HCT116 (cell line): ENCODE measurements around the gene ACSL3. TPM values are rescaled to one million over a fixed set of nuclear protein-coding genes. Genes with fewer than 3 reads are reported as not detected.

Experiments used
- ATAC-seq: fragments of 200-7000 bp; cut with Tn5 transposase; 2 replicates; pipeline ENCODE4 v1.9.1; 2020; ENCODE audit warnings: mild to moderate bottlenecking, moderate library complexity
- BruUV-seq: library from RNA; stranded (reverse); fragments of 400-500 nt; replicated peaks from 2 replicates; lab custom pipeline; 2021; lab: Mats Ljungman, UMichigan
- CTCF ChIA-PET: fragments of 300-600 bp; sonication (Branson Sonifier 250); formaldehyde crosslinking; loops from one replicate; lab custom pipeline; 2021; ENCODE audit warnings: antibody characterized with exemption; lab: Charles Lee
- POLR2A ChIA-PET: fragments of 300-600, 350-600 bp; sonication (Branson Sonifier 250); formaldehyde crosslinking; loops from one replicate; lab custom pipeline; 2021; ENCODE audit warnings: antibody characterized with exemption; lab: Charles Lee
- RAD21 ChIA-PET, 2 experiments: fragments of 300-600 bp; sonication (Branson Sonifier 250); formaldehyde crosslinking; loops; one replicate each; lab custom pipeline; 2023; ENCODE audit warnings: low total read pairs in 2 of 2; ENCODE audit not compliant: uncharacterized antibody in 2 of 2, unreplicated experiment in 2 of 2, low non-redundant PET in 1 of 2; lab: Charles Lee
- DNase-seq: peaks from one replicate; pipeline ENCODE4 v3.0.0-alpha.2; 2010; ENCODE audit warnings: low read depth, low spot score
- H2AFZ ChIP-seq: fragments of 200-600 bp; shearing (Covaris generic), sonication (generic); 2 replicates; pipeline ENCODE4 v1.6.1; 2017; ENCODE audit warnings: low read depth, mixed run types, mixed read lengths, antibody characterized with exemption, low read length; ENCODE audit not compliant: poor library complexity, severe bottlenecking
- H3K27ac ChIP-seq: 2 replicates; pipeline ENCODE4 v1.5.1; 2012; ENCODE audit warnings: low read depth, low read length
- H3K27me3 ChIP-seq: fragments of 200-600 bp; sonication (generic); 2 replicates; pipeline ENCODE4 v1.6.1; 2016; ENCODE audit warnings: mixed run types, low read length, mixed read lengths; ENCODE audit not compliant: insufficient read depth
- H3K36me3 ChIP-seq, 2 experiments: fragments of 200-500 bp in 1 of 2; fragments of 200-600 bp in 1 of 2; sonication (Bioruptor generic) in 1 of 2; sonication (generic) in 1 of 2; 2 replicates each; pipeline versions ENCODE4 v1.5.1 to v1.6.1; 2014 to 2016; ENCODE audit warnings: low read length in 2 of 2, inconsistent platforms in 1 of 2, mixed read lengths in 1 of 2, mixed run types in 1 of 2; ENCODE audit not compliant: insufficient read depth in 2 of 2, control insufficient read depth in 1 of 2
- H3K4me1 ChIP-seq, 2 experiments: fragments of 200-600 bp in 1 of 2; sonication (generic) in 1 of 2; 2 replicates each; pipeline versions ENCODE4 v1.5.1 to v1.6.1; 2012 to 2017; ENCODE audit warnings: low read length in 2 of 2, inconsistent platforms in 1 of 2, mild to moderate bottlenecking in 1 of 2, mixed read lengths in 1 of 2, mixed run types in 1 of 2, moderate library complexity in 1 of 2; ENCODE audit not compliant: insufficient read depth in 2 of 2, control insufficient read depth in 1 of 2
- H3K4me2 ChIP-seq: fragments of 200-600 bp; sonication (generic); 2 replicates; pipeline ENCODE4 v1.6.1; 2017; ENCODE audit warnings: mixed run types, low read length, mixed read lengths
- H3K4me3 ChIP-seq, 2 experiments: fragments of 200-600 bp in 1 of 2; sonication (generic) in 1 of 2; replicated peaks in 1 of 2; 2 replicates each; pipeline ENCODE4 v1.5.1; 2011 to 2016; ENCODE audit warnings: low read length in 2 of 2, control low read depth in 1 of 2, low read depth in 1 of 2, mild to moderate bottlenecking in 1 of 2, mixed read lengths in 1 of 2, mixed run types in 1 of 2
- H3K79me2 ChIP-seq: fragments of 200-600 bp; sonication (generic); 2 replicates; pipeline ENCODE4 v1.6.1; 2017; ENCODE audit warnings: mild to moderate bottlenecking, mixed run types, low read length, moderate library complexity, mixed read lengths; ENCODE audit not compliant: insufficient read depth
- H3K9ac ChIP-seq: fragments of 200-600 bp; sonication (generic); 2 replicates; pipeline ENCODE4 v1.6.1; 2016; ENCODE audit warnings: low read length, mixed read lengths
- H3K9me2 ChIP-seq: fragments of 200-600 bp; sonication (generic), shearing (Covaris generic); 2 replicates; pipeline ENCODE4 v1.6.1; 2017; ENCODE audit warnings: mixed run types, mild to moderate bottlenecking, moderate library complexity; ENCODE audit not compliant: insufficient read depth
- H3K9me3 ChIP-seq, 2 experiments: fragments of 200-500 bp in 1 of 2; fragments of 200-600 bp in 1 of 2; sonication (Bioruptor generic) in 1 of 2; sonication (generic) in 1 of 2; 2 replicates each; pipeline ENCODE4 v1.6.1; 2014 to 2017; ENCODE audit warnings: low read length in 2 of 2, mixed read lengths in 2 of 2, inconsistent platforms in 1 of 2, low read depth in 1 of 2, mild to moderate bottlenecking in 1 of 2, mixed run types in 1 of 2, moderate library complexity in 1 of 2; ENCODE audit not compliant: control insufficient read depth in 1 of 2, insufficient read depth in 1 of 2
- H4K20me1 ChIP-seq: fragments of 200-600 bp; sonication (generic), shearing (Covaris generic); 2 replicates; pipeline ENCODE4 v1.6.1; 2017; ENCODE audit warnings: mixed run types, mild to moderate bottlenecking, moderate library complexity; ENCODE audit not compliant: insufficient read depth
- CEBPB ChIP-seq: IDR thresholded peaks from 2 replicates; pipeline ENCODE4 v1.6.1; 2012; ENCODE audit warnings: low read depth
- ELF1 ChIP-seq: IDR thresholded peaks from 2 replicates; pipeline ENCODE4 v1.6.1; 2012; ENCODE audit warnings: low read depth, borderline replicate concordance
- EZH2 ChIP-seq: fragments of 200-600 bp; sonication (generic); IDR thresholded peaks from 2 replicates; pipeline ENCODE4 v1.6.1; 2017; ENCODE audit warnings: antibody characterized with exemption, mixed run types
- EZH2phosphoT487 ChIP-seq: fragments of 200-600 bp; IDR thresholded peaks from 2 replicates; pipeline ENCODE4 v1.6.1; 2018; ENCODE audit warnings: antibody characterized with exemption, borderline replicate concordance
- JUND ChIP-seq: IDR thresholded peaks from 2 replicates; pipeline ENCODE4 v1.6.1; 2012
- SIN3A ChIP-seq: IDR thresholded peaks from 2 replicates; pipeline ENCODE4 v1.6.1; 2012; ENCODE audit warnings: low read depth
- TCF7L2 ChIP-seq: IDR thresholded peaks from 2 replicates; pipeline ENCODE4 v1.7.0; 2011; ENCODE audit warnings: borderline replicate concordance, inconsistent platforms; ENCODE audit not compliant: insufficient read depth, insufficient read length; ENCODE audit errors: extremely low read depth
- intact Hi-C: fragments of 100-400 bp; cut with micrococcal nuclease; formaldehyde crosslinking; loops from 2 replicates; pipeline ENCODE4 v1.10.0; 2022
- total RNA-seq: library from RNA; stranded (reverse); gene quantifications from one replicate; pipeline ENCODE4 v1.2.1, GENCODE V29; 2021; ENCODE audit not compliant: unreplicated experiment
- TF ChIP-seq, protein P1 (sequence below): IDR thresholded peaks from 2 replicates; pipeline ENCODE4 v1.6.1; 2012; ENCODE audit warnings: low read depth

The ACSL3 gene
- total RNA-seq, 1 experiment from 2014 or later, result 142 TPM

DNA sequence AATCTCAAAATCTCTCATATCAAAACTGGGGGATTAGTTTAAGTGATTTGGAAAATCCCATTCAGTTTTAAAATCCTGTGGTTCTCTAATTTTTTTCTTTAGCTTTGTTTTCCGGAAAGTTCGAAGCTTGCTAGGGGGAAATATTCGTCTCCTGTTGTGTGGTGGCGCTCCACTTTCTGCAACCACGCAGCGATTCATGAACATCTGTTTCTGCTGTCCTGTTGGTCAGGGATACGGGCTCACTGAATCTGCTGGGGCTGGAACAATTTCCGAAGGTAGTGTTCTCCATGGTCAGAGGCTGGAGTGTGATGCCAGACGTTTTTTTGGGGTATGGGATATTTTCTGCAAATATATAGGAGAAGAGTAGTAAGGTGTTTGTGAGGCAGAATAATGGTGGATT is 66.1 kb downstream of the ACSL3 start:
- Histone ChIP-seq H3K4me3 (no peak overlapping the region), H2AFZ (no peak overlapping the region), H3K9ac (no peak overlapping the region), H3K4me1 (no peaks in the 10 kb centered on the region), H3K27ac (no peak overlapping the region), H3K79me2 (0 out of 2 replicates have a peak, but pooled peaks cover 4% of the 10 kb centered on the region), H3K9me3 (no peaks in the 10 kb centered on the region), H4K20me1 (no peaks in the 10 kb centered on the region), H3K36me3 (peaks cover 37 to 42% of the 10 kb centered on the region in 2 experiments), H3K27me3 (no peaks in the 10 kb centered on the region), H3K4me2 (no peak overlapping the region), H3K9me2 (no peaks in the 10 kb centered on the region)
- POLR2A ChIA-PET, result no interaction called here
- no peak for DNase-seq
- no TSS peak for BruUV-seq
- ATAC-seq, result no peak
- CTCF ChIA-PET, result interaction anchor here (1.0 kb wide), 1 partner anchor 12 kb away, joined by 4 read pairs; no protein-coding TSS in a partner anchor
- intact Hi-C loops, result no loop called here
- RAD21 ChIA-PET, result interaction anchor here in 1 of 2 experiments (0.6 kb wide), 1 partner anchor 139 kb away, joined by 3 read pairs; no protein-coding TSS in a partner anchor
- TF ChIP-seq, protein P1, sequence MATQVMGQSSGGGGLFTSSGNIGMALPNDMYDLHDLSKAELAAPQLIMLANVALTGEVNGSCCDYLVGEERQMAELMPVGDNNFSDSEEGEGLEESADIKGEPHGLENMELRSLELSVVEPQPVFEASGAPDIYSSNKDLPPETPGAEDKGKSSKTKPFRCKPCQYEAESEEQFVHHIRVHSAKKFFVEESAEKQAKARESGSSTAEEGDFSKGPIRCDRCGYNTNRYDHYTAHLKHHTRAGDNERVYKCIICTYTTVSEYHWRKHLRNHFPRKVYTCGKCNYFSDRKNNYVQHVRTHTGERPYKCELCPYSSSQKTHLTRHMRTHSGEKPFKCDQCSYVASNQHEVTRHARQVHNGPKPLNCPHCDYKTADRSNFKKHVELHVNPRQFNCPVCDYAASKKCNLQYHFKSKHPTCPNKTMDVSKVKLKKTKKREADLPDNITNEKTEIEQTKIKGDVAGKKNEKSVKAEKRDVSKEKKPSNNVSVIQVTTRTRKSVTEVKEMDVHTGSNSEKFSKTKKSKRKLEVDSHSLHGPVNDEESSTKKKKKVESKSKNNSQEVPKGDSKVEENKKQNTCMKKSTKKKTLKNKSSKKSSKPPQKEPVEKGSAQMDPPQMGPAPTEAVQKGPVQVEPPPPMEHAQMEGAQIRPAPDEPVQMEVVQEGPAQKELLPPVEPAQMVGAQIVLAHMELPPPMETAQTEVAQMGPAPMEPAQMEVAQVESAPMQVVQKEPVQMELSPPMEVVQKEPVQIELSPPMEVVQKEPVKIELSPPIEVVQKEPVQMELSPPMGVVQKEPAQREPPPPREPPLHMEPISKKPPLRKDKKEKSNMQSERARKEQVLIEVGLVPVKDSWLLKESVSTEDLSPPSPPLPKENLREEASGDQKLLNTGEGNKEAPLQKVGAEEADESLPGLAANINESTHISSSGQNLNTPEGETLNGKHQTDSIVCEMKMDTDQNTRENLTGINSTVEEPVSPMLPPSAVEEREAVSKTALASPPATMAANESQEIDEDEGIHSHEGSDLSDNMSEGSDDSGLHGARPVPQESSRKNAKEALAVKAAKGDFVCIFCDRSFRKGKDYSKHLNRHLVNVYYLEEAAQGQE, result no peak
- no peak for TF ChIP-seq CEBPB

DNA sequence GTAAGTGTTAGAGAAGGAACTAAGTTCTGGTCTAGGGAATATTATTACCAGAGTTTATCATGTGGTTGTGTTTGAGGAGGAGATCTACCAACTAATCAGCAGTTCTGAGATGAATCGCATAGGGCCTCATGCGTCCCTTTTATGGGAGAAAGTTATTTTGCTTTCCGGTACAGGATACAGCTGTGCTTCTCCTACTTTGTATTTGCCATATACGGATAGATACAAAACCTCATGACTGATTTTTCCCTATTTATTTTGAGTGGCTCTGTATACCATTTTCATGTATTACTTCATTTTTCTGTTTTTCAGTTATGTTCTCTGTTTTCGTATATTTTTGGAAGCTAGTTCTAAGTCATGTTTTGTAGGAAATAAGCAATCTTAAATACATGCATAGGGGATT is 66.8 kb downstream of the ACSL3 start:
- H3K4me2 ChIP-seq, result no peak overlapping the region
- 0 out of 2 replicates have a peak, but pooled peaks cover 4% of the 10 kb centered on the region for H3K79me2 ChIP-seq
- no peaks in the 10 kb centered on the region for H3K4me1 ChIP-seq
- ChIA-PET POLR2A (no interaction called here), RAD21 (no interaction called here), CTCF (no interaction called here)
- no peak overlapping the region for H3K9ac ChIP-seq
- no peaks in the 10 kb centered on the region for H3K9me3 ChIP-seq
- H3K9me2 ChIP-seq, result no peaks in the 10 kb centered on the region
- no peaks in the 10 kb centered on the region for H3K27me3 ChIP-seq
- H3K36me3 ChIP-seq, result peaks cover 34 to 40% of the 10 kb centered on the region in 2 experiments
- H4K20me1 ChIP-seq, result no peaks in the 10 kb centered on the region
- no peak overlapping the region for H3K27ac ChIP-seq
- ATAC-seq (no peak), DNase-seq (no peak)
- intact Hi-C loops, result no loop called here
- no TSS peak for BruUV-seq
- no peak overlapping the region for H3K4me3 ChIP-seq
- H2AFZ ChIP-seq, result no peak overlapping the region
- TF ChIP-seq CEBPB (no peak), ELF1 (no peak), TCF7L2 (no peak), SIN3A (no peak), JUND (no peak), EZH2 (no peak), EZH2phosphoT487 (no peak)
- TF ChIP-seq, all 23 proteins: peak for 0
